ENCODE results near the gene CCNB1IP1.

- no peak for TF ChIP-seq RAD21 (IDR thresholded peaks at IDR 0.05; ENCODE audit: low read depth)
- no peak for TF ChIP-seq REST (IDR thresholded peaks at IDR 0.05; ENCODE audit: low read depth)
- no peak for TF ChIP-seq CREB1 (IDR thresholded peaks at IDR 0.05; ENCODE audit: low read depth)
- TF ChIP-seq FOXM1 (IDR thresholded peaks at IDR 0.05; ENCODE audit: borderline replicate concordance, low read depth) = no peak
- TF ChIP-seq MAX (IDR thresholded peaks at IDR 0.05) = no peak
- TF ChIP-seq USF1 (IDR thresholded peaks at IDR 0.05) = no peak
- TF ChIP-seq TCF12 (IDR thresholded peaks at IDR 0.05; ENCODE audit: low read depth) = no peak
- no peak for TF ChIP-seq NFIC (IDR thresholded peaks at IDR 0.05)
- TF ChIP-seq EP300 (IDR thresholded peaks at IDR 0.05; ENCODE audit: borderline replicate concordance) = no peak
Observed at GRCh38 chr14:20345366-20345765, 12.3 kb upstream of the CCNB1IP1 start.

Measured in Ishikawa (cell line).